Measurements from ENCODE around the gene WNT8A. TPM values are rescaled to one million over a fixed set of nuclear protein-coding genes. Genes with fewer than 3 reads are reported as not detected.

WNT8A gene, protein sequence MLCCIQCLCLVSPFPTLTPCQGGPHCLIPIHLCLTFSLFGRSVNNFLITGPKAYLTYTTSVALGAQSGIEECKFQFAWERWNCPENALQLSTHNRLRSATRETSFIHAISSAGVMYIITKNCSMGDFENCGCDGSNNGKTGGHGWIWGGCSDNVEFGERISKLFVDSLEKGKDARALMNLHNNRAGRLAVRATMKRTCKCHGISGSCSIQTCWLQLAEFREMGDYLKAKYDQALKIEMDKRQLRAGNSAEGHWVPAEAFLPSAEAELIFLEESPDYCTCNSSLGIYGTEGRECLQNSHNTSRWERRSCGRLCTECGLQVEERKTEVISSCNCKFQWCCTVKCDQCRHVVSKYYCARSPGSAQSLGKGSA
- 0.26 and 0.60 TPM in 2 replicates for polyA plus RNA-seq
- polyA minus RNA-seq: 0.49 TPM in 1 of 2 replicates, not detected in the other

DNA sequence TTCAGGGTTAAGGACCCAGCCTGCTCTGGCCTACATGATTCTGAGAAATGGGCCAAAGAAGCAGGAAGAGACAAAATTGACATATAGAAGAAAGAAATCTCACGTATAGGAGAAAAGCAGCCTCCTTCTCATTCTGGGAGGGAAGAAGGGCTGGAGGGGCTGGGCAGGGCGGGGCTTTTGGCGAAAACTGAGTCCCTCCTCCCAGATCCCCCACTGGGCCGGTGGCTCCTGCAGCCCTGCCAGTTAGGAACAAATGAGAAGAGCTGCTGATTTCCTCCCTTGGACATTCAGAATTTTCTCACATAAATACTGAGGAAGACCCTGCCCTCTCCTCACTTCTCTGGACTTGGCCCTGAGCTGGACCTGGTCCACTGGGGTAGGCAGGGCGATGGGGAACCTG lies at the start of gene WNT8A:
Gene WNT8A (plus strand): TSS at position 332 of the 400 bp plus-strand sequence. CDS start 95 bp downstream, outside the sequence.
- Histone ChIP-seq H3K36me3 (ENCODE audit: insufficient read depth, low read length) (no peaks in the 10 kb centered on the region), H3F3A (ENCODE audit: insufficient read depth, low read length, poor library complexity, severe bottlenecking) (no peaks in the 10 kb centered on the region), H3K79me2 (replicated peaks; ENCODE audit: insufficient read depth, low read length) (no peaks in the 10 kb centered on the region), H3K4me2 (ENCODE audit: low read length) (no peak within 1 kb of the TSS), H2AFZ (ENCODE audit: low read depth, low read length) (no peak within 1 kb of the TSS), H3K27me3 (ENCODE audit: insufficient read depth, low read depth, low read length) (no peaks in the 10 kb centered on the region), H3K9me3 (ENCODE audit: low read length) (no peaks in the 10 kb centered on the region), H3K9ac (ENCODE audit: low read length) (no peak within 1 kb of the TSS), H3K4me3 (ENCODE audit: low read length) (no peak within 1 kb of the TSS), H3K27ac (ENCODE audit: low read length) (no peak within 1 kb of the TSS), H3K9me2 (ENCODE audit: insufficient read depth, low read length) (no peaks in the 10 kb centered on the region), H4K20me1 (ENCODE audit: insufficient read depth) (no peaks in the 10 kb centered on the region)
- TF ChIP-seq MXI1 (conservative IDR thresholded peaks at IDR 0.05; ENCODE audit: poor library complexity, severe bottlenecking): no peak
- TF ChIP-seq, protein P1, sequence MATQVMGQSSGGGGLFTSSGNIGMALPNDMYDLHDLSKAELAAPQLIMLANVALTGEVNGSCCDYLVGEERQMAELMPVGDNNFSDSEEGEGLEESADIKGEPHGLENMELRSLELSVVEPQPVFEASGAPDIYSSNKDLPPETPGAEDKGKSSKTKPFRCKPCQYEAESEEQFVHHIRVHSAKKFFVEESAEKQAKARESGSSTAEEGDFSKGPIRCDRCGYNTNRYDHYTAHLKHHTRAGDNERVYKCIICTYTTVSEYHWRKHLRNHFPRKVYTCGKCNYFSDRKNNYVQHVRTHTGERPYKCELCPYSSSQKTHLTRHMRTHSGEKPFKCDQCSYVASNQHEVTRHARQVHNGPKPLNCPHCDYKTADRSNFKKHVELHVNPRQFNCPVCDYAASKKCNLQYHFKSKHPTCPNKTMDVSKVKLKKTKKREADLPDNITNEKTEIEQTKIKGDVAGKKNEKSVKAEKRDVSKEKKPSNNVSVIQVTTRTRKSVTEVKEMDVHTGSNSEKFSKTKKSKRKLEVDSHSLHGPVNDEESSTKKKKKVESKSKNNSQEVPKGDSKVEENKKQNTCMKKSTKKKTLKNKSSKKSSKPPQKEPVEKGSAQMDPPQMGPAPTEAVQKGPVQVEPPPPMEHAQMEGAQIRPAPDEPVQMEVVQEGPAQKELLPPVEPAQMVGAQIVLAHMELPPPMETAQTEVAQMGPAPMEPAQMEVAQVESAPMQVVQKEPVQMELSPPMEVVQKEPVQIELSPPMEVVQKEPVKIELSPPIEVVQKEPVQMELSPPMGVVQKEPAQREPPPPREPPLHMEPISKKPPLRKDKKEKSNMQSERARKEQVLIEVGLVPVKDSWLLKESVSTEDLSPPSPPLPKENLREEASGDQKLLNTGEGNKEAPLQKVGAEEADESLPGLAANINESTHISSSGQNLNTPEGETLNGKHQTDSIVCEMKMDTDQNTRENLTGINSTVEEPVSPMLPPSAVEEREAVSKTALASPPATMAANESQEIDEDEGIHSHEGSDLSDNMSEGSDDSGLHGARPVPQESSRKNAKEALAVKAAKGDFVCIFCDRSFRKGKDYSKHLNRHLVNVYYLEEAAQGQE (IDR thresholded peaks at IDR 0.05; ENCODE audit: borderline replicate concordance): no peak
- TF ChIP-seq RAD21 (conservative IDR thresholded peaks at IDR 0.05): no peak
- TF ChIP-seq EP300 (conservative IDR thresholded peaks at IDR 0.05; ENCODE audit: poor library complexity, severe bottlenecking): no peak
- no peak for TF ChIP-seq POLR2AphosphoS5 (IDR thresholded peaks at IDR 0.05)
- no peak for TF ChIP-seq EZH2 (IDR thresholded peaks at IDR 0.05; ENCODE audit: borderline replicate concordance, insufficient read depth, low read length, poor library complexity, severe bottlenecking)
- no peak for TF ChIP-seq TAF1 (IDR thresholded peaks at IDR 0.05; ENCODE audit: low read depth)
- TF ChIP-seq SMC3 (conservative IDR thresholded peaks at IDR 0.05; ENCODE audit: poor library complexity): no peak
- TF ChIP-seq, protein P2, sequence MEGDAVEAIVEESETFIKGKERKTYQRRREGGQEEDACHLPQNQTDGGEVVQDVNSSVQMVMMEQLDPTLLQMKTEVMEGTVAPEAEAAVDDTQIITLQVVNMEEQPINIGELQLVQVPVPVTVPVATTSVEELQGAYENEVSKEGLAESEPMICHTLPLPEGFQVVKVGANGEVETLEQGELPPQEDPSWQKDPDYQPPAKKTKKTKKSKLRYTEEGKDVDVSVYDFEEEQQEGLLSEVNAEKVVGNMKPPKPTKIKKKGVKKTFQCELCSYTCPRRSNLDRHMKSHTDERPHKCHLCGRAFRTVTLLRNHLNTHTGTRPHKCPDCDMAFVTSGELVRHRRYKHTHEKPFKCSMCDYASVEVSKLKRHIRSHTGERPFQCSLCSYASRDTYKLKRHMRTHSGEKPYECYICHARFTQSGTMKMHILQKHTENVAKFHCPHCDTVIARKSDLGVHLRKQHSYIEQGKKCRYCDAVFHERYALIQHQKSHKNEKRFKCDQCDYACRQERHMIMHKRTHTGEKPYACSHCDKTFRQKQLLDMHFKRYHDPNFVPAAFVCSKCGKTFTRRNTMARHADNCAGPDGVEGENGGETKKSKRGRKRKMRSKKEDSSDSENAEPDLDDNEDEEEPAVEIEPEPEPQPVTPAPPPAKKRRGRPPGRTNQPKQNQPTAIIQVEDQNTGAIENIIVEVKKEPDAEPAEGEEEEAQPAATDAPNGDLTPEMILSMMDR (IDR thresholded peaks at IDR 0.05; ENCODE audit: poor library complexity, severe bottlenecking): no peak

DNA sequence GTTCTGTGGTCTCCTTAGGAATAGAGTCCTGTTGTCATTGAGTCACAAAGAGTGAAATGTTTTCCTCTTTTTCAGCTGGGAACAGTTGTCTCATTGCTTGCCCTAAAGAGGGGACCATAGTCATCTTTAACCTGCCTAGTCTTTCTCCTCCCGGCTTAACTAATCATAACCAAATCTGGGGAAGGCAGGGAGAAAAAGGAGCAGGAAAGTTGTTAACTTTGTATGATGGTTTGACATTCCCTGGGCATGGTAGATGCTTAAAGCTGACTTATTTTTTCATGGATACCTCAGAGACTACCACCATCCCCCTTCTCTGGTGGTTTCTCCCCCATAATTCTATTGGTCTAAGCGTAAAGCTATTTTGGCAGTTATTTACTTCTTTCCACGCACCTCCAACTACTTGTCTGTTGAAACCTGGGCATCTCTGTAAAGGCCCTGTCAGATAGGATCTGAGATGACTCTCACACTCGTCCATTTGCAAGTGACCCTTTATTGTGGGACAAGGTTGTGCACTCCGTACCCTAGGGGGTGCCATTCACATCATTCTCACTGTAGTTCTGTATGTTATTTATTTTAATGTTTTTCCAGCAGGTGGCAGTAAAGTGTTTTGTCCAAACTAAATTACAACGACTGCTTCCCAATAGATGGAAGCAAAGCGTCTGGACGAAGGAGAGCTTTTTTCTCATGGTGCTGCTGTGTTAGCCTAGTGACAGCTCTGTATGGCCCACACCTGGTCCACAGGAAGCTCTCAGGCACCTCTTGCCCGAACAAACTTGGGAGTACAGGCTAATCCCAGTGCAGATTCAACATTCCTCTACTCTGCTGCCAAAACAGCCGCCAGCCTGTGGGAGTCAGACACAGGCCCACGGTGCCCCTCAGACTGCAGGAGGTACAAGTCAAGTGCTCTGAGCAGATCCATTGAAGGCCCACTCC lies 48.0 kb upstream of the WNT8A start:
- Histone ChIP-seq H3K79me2 (replicated peaks; ENCODE audit: insufficient read depth, low read length) (peaks cover 15% of the 10 kb centered on the region), H4K20me1 (ENCODE audit: insufficient read depth) (no peaks in the 10 kb centered on the region), H3K27me3 (ENCODE audit: insufficient read depth, low read depth, low read length) (no peaks in the 10 kb centered on the region), H2AFZ (ENCODE audit: low read depth, low read length) (no peak overlapping the region), H3F3A (ENCODE audit: insufficient read depth, low read length, poor library complexity, severe bottlenecking) (no peaks in the 10 kb centered on the region), H3K9me2 (ENCODE audit: insufficient read depth, low read length) (no peaks in the 10 kb centered on the region), H3K9ac (ENCODE audit: low read length) (no peak overlapping the region), H3K27ac (ENCODE audit: low read length) (no peak overlapping the region), H3K36me3 (ENCODE audit: insufficient read depth, low read length) (no peaks in the 10 kb centered on the region), H3K9me3 (ENCODE audit: low read length) (no peaks in the 10 kb centered on the region), H3K4me3 (ENCODE audit: low read length) (no peak overlapping the region), H3K4me2 (ENCODE audit: low read length) (no peak overlapping the region)
- TF ChIP-seq TAF1 (IDR thresholded peaks at IDR 0.05; ENCODE audit: low read depth) (no peak), RAD21 (conservative IDR thresholded peaks at IDR 0.05) (peak; percentile 76), MXI1 (conservative IDR thresholded peaks at IDR 0.05; ENCODE audit: poor library complexity, severe bottlenecking) (no peak), EP300 (conservative IDR thresholded peaks at IDR 0.05; ENCODE audit: poor library complexity, severe bottlenecking) (peak; percentile 29), POLR2AphosphoS5 (IDR thresholded peaks at IDR 0.05) (no peak), EZH2 (IDR thresholded peaks at IDR 0.05; ENCODE audit: borderline replicate concordance, insufficient read depth, low read length, poor library complexity, severe bottlenecking) (no peak), SMC3 (conservative IDR thresholded peaks at IDR 0.05; ENCODE audit: poor library complexity) (peak; percentile 80)
- TF ChIP-seq, protein P1 (IDR thresholded peaks at IDR 0.05; ENCODE audit: borderline replicate concordance): no peak
- TF ChIP-seq, protein P2 (IDR thresholded peaks at IDR 0.05; ENCODE audit: poor library complexity, severe bottlenecking): peak; percentile 96

All from neural cell (in vitro differentiated cells).